GM12878 (cell line): ENCODE data around the gene FBXW9. TPM values are rescaled to one million over a fixed set of nuclear protein-coding genes. Genes with fewer than 3 reads are reported as not detected.

ENCODE experiments used
- ATF2 ChIP-seq: IDR thresholded peaks from 2 replicates; pipeline ENCODE4 v1.6.1; 2012; ENCODE audit warnings: low read length, inconsistent platforms
- BMI1 ChIP-seq: fragments of 450-650 bp; IDR thresholded peaks from 2 replicates; pipeline ENCODE4 v1.6.1; 2016; ENCODE audit warnings: mild to moderate bottlenecking, moderate library complexity, borderline replicate concordance
- CBFB ChIP-seq: IDR thresholded peaks from 2 replicates; pipeline ENCODE4 v1.6.1; 2016; ENCODE audit warnings: antibody characterized with exemption, low read depth
- CBX3 ChIP-seq: fragments of 200-600 bp; sonication (generic); IDR thresholded peaks from 2 replicates; pipeline ENCODE4 v1.6.1; 2016; ENCODE audit warnings: low read depth, borderline replicate concordance
- CHD4 ChIP-seq: fragments of 200-600 bp; sonication (generic); IDR thresholded peaks from 2 replicates; pipeline ENCODE4 v1.6.1; 2016; ENCODE audit warnings: mild to moderate bottlenecking
- CREB1 ChIP-seq: IDR thresholded peaks from 2 replicates; pipeline ENCODE4 v1.6.1; 2012; ENCODE audit warnings: low read depth, mild to moderate bottlenecking, inconsistent platforms
- DPF2 ChIP-seq: fragments of 450-650 bp; IDR thresholded peaks from 2 replicates; pipeline ENCODE4 v1.6.1; 2017; ENCODE audit warnings: mild to moderate bottlenecking
- E2F4 ChIP-seq: IDR thresholded peaks from 2 replicates; pipeline ENCODE4 v1.6.1; 2012; ENCODE audit warnings: low read depth, low read length, improper control_type of control experiment
- JUND ChIP-seq: IDR thresholded peaks from 2 replicates; pipeline ENCODE4 v1.6.1; 2012; ENCODE audit warnings: low read depth, mild to moderate bottlenecking, low read length, improper control_type of control experiment, moderate library complexity
- RB1 ChIP-seq: fragments of 450-650 bp; formaldehyde crosslinking; IDR thresholded peaks from 2 replicates; pipeline ENCODE4 v1.6.1; 2017; ENCODE audit warnings: mild to moderate bottlenecking, borderline replicate concordance
- RELB ChIP-seq: fragments of 450-650 bp; IDR thresholded peaks from 2 replicates; pipeline ENCODE4 v1.6.1; 2017; ENCODE audit warnings: low read depth, mild to moderate bottlenecking, moderate library complexity
- RFX5 ChIP-seq: IDR thresholded peaks from 2 replicates; pipeline ENCODE4 v1.6.1; 2011; ENCODE audit warnings: low read depth, low read length, improper control_type of control experiment
- SIN3A ChIP-seq: IDR thresholded peaks from 2 replicates; pipeline ENCODE4 v1.6.1; 2012; ENCODE audit warnings: low read depth, low read length, improper control_type of control experiment
- SP1 ChIP-seq: IDR thresholded peaks from one replicate; pipeline ENCODE4 v1.6.1; 2011; ENCODE audit warnings: low read depth, low read length
- SREBF1 ChIP-seq: IDR thresholded peaks from 2 replicates; pipeline ENCODE4 v1.6.1; 2012; ENCODE audit warnings: mild to moderate bottlenecking, low read length
- SRF ChIP-seq, 2 experiments: IDR thresholded peaks; 2 replicates each; pipeline ENCODE4 v1.6.1; 2011; ENCODE audit warnings: low read depth in 2 of 2, low read length in 2 of 2, mild to moderate bottlenecking in 1 of 2, moderate library complexity in 1 of 2
- SUPT20H ChIP-seq: IDR thresholded peaks from 2 replicates; pipeline ENCODE4 v1.6.1; 2011; ENCODE audit warnings: low read depth, mild to moderate bottlenecking, low read length, moderate library complexity, borderline replicate concordance; ENCODE audit not compliant: control insufficient read depth
- TAF1 ChIP-seq: IDR thresholded peaks from 2 replicates; pipeline ENCODE4 v1.6.1; 2011; ENCODE audit warnings: mild to moderate bottlenecking, low read depth, low read length, borderline replicate concordance
- TARDBP ChIP-seq: IDR thresholded peaks from 2 replicates; pipeline ENCODE4 v1.6.1; 2016; ENCODE audit warnings: borderline replicate concordance
- ZNF592 ChIP-seq: fragments of 450-650 bp; IDR thresholded peaks from 2 replicates; pipeline ENCODE4 v1.6.1; 2017; ENCODE audit warnings: mild to moderate bottlenecking, moderate library complexity
- ZSCAN29 ChIP-seq: fragments of 450-650 bp; IDR thresholded peaks from 2 replicates; pipeline ENCODE4 v1.6.1; 2017; ENCODE audit warnings: mild to moderate bottlenecking, moderate library complexity
- ZZZ3 ChIP-seq: IDR thresholded peaks from 2 replicates; pipeline ENCODE4 v1.6.1; 2011; ENCODE audit warnings: low read depth; ENCODE audit not compliant: control insufficient read depth, insufficient read length
- polyA plus RNA-seq, 11 experiments: library from polyadenylated mRNA; depleted of rRNA in 4 of 11; unstranded in 6 of 11; stranded (reverse) in 5 of 11; fragments of >200 nt; fragmentation: Nextera tagmentation in 4 of 11; fragmentation: Illumina TruSeq in 1 of 11; extraction: Ambion mirVana in 4 of 11; extraction: Trizol in 1 of 11; gene quantifications; 1 replicate in 1 of 11; 2 replicates in 10 of 11; pipeline versions ENCODE4 v1.2.1 to v1.2.3, GENCODE V29; 2011 to 2016; ENCODE audit warnings: inconsistent platforms in 2 of 11, missing spikeins in 2 of 11, low read depth in 1 of 11
- total RNA-seq, 4 experiments: library from RNA; depleted of rRNA in 3 of 4; stranded (reverse); fragments of >200 nt in 3 of 4; fragmentation: Illumina TruSeq in 1 of 4; extraction: Trizol in 1 of 4; gene quantifications; 2 replicates each; pipeline versions ENCODE4 v1.2.1 to v1.2.3, GENCODE V29; 2013 to 2021

FBXW9 gene
- total and polyA plus RNA-seq, 10 of the 15 experiments (the other 5 are each of a cell fraction or from before 2014, with no cell fraction given): 0.21 to 14.8 (median 7.3) TPM

DNA sequence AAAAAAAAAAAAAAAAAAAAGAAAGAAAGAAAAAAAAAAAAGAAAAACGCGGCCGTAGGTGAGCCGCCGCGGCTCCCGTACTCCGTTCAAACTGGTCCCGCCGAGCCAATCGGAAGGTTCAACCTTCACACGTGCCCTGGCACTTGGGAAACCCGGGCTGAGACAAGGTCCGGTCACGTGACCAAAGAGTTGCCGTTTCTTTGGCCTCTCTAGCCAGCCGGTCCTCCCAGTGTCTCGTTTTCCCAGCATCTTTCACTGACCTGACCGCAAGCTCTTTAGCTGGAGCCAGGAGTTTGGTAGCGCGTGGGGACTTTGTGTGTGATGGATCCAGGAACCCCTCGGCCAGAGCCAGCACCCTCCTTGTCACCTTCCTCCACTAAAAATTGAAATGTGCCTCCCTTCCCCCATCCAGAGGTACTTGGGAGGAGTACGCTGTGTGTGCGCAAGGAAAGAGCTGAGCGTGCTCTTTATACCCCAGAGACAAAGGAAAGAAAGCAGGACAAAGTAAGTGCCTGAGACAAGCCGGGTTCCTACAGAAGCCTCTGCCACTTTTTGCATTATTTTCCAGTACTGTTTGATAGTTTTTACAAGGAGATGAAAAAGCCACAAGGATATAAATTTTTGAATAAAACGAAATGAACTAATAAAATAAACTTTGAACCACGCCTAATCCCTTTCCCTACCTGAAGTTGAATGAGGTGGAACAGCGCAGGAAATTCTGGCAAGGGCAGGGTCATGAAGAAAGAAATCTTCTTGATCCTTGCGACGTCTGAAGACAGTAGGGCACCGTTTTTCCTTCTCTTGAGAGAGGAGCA lies 26.3 kb upstream of the FBXW9 start (continued):
- TF ChIP-seq SP1 (peak; percentile 66), RELB (peak; percentile 84), JUND (no peak), CREB1 (peak; percentile 75), TAF1 (peak; percentile 38; the same call in 1 of the 2 replicates), E2F4 (peak; percentile 52), RFX5 (no peak), SUPT20H (no peak), ZSCAN29 (no peak), TARDBP (0 out of 2 replicates have a peak, but pooled peaks have one; percentile 23), SREBF1 (no peak; the same call in 1 of the 2 replicates), CBX3 (no peak), ATF2 (no peak), CHD4 (no peak), BMI1 (no peak), DPF2 (0 out of 2 replicates have a peak, but pooled peaks have one; percentile 43), SIN3A (0 out of 2 replicates have a peak, but pooled peaks have one; percentile 28), ZZZ3 (no peak), RB1 (no peak; the same call in 1 of the 2 replicates), SRF (IDR thresholded peaks at IDR 0.05; ENCODE audit: low read depth in 2 of 2, low read length in 2 of 2) (no peak), CBFB (peak; percentile 89), ZNF592 (no peak)
